MG63 (cell line): ENCODE results near the gene CDKN2B-AS1. TPM values are rescaled to one million over a fixed set of nuclear protein-coding genes. Genes with fewer than 3 reads are reported as not detected.
"Not testable (repeated sequence)": the region's sequence is repeated elsewhere in the genome, so short reads cannot be mapped to it uniquely, and the experiment has no call there.

Source experiments
- DNase-seq: peaks from one replicate; pipeline ENCODE4 v3.0.0-alpha.2; 2020
- H3K27me3 ChIP-seq: fragments of 250-450 bp; sonication (Bioruptor Pico); 2 replicates; pipeline ENCODE4 v1.5.1; 2020; ENCODE audit warnings: mild to moderate bottlenecking, moderate library complexity
- H3K36me3 ChIP-seq: fragments of 250-450 bp; sonication (Bioruptor Pico); 2 replicates; pipeline ENCODE4 v1.5.1; 2020; ENCODE audit warnings: mild to moderate bottlenecking, moderate library complexity
- H3K4me3 ChIP-seq: fragments of 250-450 bp; sonication (Bioruptor Pico); 2 replicates; pipeline ENCODE4 v1.5.1; 2020; ENCODE audit warnings: mild to moderate bottlenecking, moderate library complexity
- H3K9me3 ChIP-seq: fragments of 250-450 bp; sonication (Bioruptor Pico); 2 replicates; pipeline ENCODE4 v1.5.1; 2020; ENCODE audit warnings: mild to moderate bottlenecking, moderate library complexity
- total RNA-seq: library from RNA; depleted of rRNA; stranded (reverse); fragments of >200 nt; shearing (Covaris generic); gene quantifications from 2 replicates; pipeline ENCODE4 v1.2.3, GENCODE V29; 2014; ENCODE audit warnings: low replicate concordance

The CDKN2B-AS1 gene
- total RNA-seq, 1 experiment from 2014 or later: not detected

GRCh38 chr9:22050924-22051323, 56.3 kb downstream of the CDKN2B-AS1 start:
- no peaks in the 10 kb centered on the region for H3K36me3 ChIP-seq
- H3K27me3 ChIP-seq: no peaks in the 10 kb centered on the region
- no peaks in the 10 kb centered on the region for H3K9me3 ChIP-seq
- no peak for DNase-seq
- H3K4me3 ChIP-seq: no peak overlapping the region

GRCh38 chr9:22052376-22052945, 57.9 kb downstream of the CDKN2B-AS1 start:
- no peaks in the 10 kb centered on the region for H3K9me3 ChIP-seq
- DNase-seq: no peak
- H3K4me3 ChIP-seq: no peak overlapping the region
- no peaks in the 10 kb centered on the region for H3K27me3 ChIP-seq
- no peaks in the 10 kb centered on the region for H3K36me3 ChIP-seq

DNA sequence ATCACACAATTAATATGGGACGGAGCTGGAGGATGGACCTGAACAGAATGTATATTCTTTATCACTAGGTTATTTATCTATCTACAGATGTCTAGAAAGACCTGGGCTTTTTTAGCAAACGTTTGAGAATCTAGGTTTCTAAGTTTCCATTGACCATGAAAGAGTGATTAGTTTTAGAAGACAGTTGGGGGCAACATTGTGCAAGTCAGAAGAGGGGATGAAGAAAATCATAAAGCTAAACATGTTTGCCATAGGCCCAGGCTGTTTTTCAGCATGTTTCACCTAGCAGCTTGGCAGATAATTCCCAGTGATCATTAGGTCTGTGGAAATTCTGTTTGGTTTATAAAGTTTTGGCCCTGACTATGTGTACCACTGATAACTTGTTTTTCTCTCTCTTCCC, 58.6 kb downstream of the CDKN2B-AS1 start:
- Histone ChIP-seq H3K9me3 (no peaks in the 10 kb centered on the region), H3K4me3 (no peak overlapping the region), H3K27me3 (no peaks in the 10 kb centered on the region), H3K36me3 (no peaks in the 10 kb centered on the region)
- DNase-seq: no peak

DNA sequence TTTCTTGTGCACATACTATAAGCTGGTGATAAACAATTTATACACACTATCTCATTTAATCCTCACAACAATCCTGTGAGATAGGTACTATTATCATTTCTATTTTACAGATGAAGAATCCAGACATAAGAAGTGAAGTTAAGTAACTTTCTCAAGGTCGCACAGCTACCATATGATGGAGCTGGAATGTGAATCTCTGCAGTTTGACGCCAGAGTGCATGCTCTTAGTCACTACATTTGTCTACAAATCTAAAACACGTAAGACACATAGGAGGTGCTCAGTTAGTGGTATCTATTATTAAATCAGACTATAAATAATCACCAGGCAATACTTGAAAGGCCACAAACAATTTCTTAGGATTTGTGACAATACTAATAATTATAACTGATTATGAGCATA, 59.5 kb downstream of the CDKN2B-AS1 start:
- Histone ChIP-seq H3K9me3 (no peaks in the 10 kb centered on the region), H3K36me3 (no peaks in the 10 kb centered on the region), H3K27me3 (no peaks in the 10 kb centered on the region), H3K4me3 (no peak overlapping the region)
- no peak for DNase-seq

DNA sequence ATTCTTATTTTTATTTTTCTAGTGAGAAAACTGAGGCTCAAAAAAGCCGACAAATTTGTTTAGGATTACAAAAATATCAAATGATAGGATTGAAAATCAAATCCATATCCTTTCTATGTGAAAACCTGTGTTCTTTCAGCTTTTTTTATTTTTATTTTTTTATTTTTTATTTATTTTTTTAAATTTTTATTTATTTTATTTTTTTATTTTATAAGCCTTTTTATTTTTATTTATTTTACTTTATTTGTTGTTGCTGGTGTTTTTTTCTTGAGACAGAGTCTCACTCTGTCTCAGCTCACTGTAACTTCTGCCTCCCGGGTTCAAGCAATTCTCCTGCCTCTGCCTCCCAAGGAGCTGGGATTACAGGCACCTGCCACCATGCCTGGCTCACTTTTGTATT, 59.9 kb downstream of the CDKN2B-AS1 start:
- H3K36me3 ChIP-seq: no peaks in the 10 kb centered on the region
- no peak overlapping the region for H3K4me3 ChIP-seq
- no peak for DNase-seq
- H3K9me3 ChIP-seq: no peaks in the 10 kb centered on the region
- H3K27me3 ChIP-seq: no peaks in the 10 kb centered on the region

DNA sequence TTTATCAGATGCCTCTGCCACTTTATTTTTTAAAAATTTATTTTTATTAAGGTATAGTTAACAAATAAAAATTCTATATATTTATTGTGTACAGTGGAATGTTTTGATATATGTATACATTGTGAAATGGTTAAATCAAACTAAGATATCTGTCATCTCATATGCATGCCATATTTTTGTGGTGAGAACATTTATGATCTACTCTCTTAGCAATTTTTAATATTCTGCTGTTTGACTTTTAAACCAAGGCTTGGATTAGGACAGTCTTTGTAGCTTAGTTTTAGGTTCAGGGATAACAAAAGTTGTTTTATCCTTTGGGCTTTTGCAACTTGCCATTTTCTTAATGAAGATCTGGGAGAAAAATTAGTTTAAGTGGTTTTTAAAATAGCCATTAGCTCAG, 60.5 kb downstream of the CDKN2B-AS1 start:
- no peak for DNase-seq
- Histone ChIP-seq H3K27me3 (no peaks in the 10 kb centered on the region), H3K9me3 (no peaks in the 10 kb centered on the region), H3K36me3 (no peaks in the 10 kb centered on the region), H3K4me3 (no peak overlapping the region)

DNA sequence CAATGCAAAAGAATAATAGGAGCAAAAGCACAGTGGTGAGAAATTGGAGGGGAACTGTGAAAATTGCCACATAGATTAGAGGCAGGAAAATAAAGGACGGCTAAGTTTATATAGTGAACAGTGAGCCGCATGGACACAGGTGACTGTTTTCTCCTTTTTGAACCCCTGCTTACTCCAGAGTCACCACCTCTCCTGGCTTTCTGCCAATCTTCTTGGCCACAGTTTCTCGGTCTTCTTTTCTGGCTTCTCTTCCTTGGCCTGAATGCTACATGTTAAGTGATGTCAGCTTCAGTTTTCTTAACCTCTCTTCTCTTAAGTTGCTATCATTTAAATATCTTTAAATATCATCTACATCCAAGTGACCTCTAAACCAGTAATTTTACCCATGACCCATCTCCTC, 61.8 kb downstream of the CDKN2B-AS1 start:
- DNase-seq: no peak
- Histone ChIP-seq H3K36me3 (no peaks in the 10 kb centered on the region), H3K4me3 (no peak overlapping the region), H3K9me3 (no peaks in the 10 kb centered on the region), H3K27me3 (no peaks in the 10 kb centered on the region)

- not testable (repeated sequence) for H3K27me3 ChIP-seq, H3K4me3 ChIP-seq
These were observed 63.4 kb downstream of the CDKN2B-AS1 start for GRCh38 chr9:22057972-22058371.

DNA sequence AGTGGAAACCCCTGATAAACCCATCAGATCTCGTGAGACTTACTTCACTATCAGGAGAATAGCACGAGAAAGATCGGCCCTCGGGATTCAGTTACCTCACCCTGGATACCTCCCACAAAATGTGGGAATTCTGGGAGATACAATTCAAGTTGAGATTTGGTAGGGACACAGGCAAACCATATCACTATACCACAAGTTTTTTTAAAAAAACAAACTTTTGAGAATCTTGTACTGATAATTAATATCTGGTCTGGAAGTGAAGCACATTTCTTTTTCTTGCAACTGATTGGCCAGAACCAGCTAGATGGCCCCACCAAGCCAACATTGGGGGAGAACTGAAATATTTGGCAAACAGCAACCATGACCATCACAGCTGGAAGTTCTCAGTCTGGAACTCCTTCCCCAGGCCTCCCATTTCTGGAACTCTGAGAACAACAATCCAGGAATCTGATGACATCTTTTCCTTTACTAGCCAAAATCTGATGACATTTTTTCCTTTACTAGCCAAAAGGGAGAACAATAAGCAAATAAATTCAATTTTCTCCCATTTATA, 66.3 kb downstream of the CDKN2B-AS1 start:
- Histone ChIP-seq H3K36me3 (no peaks in the 10 kb centered on the region), H3K9me3 (no peaks in the 10 kb centered on the region), H3K4me3 (no peak overlapping the region), H3K27me3 (no peaks in the 10 kb centered on the region)
- DNase-seq: no peak

More at GRCh38 chr9:22057972-22058371, 63.4 kb downstream of the CDKN2B-AS1 start:
- not testable (repeated sequence) for H3K9me3 ChIP-seq, DNase-seq, H3K36me3 ChIP-seq

GRCh38 chr9:22064957-22065356, 70.4 kb downstream of the CDKN2B-AS1 start:
- Histone ChIP-seq H3K9me3 (no peaks in the 10 kb centered on the region), H3K27me3 (no peaks in the 10 kb centered on the region), H3K36me3 (no peaks in the 10 kb centered on the region), H3K4me3 (no peak overlapping the region)
- DNase-seq: no peak

DNA sequence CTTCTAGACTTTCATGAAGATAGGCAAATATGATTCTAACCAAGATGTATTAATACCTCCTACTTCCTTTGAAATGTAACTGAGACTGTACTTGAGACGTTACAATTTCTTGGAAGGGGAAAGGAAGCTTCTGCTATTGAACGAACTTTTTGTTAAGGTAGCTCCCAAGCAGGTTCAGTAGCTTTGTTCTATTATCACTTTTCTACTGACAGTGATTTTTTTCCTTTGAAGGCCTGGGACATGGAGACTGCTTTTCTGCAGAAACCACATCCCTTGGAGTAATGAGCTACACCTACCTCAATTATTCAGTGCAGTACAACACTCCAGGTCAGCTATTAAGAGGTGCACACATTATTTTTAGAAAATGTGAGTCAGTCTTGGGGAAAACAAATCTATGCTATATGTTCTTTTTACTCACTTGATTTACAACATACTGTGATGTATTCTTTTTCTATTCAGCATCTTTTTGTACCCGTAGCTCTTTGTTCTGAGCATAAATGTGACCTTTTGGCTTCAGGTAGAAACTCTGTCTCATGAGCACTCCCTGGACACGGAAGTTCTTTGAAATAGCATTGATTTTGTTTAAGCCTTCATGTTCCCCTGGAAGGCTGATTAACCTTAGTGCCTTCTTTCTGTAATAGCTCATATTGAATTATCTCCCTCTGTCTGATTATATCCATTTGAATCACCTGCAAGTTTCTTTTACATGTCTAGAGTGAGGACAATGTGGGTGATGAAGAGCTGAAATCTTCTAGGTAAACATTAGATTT, 71.0 kb downstream of the CDKN2B-AS1 start:
- DNase-seq: no peak
- Histone ChIP-seq H3K36me3 (no peaks in the 10 kb centered on the region), H3K4me3 (no peak overlapping the region)

DNA sequence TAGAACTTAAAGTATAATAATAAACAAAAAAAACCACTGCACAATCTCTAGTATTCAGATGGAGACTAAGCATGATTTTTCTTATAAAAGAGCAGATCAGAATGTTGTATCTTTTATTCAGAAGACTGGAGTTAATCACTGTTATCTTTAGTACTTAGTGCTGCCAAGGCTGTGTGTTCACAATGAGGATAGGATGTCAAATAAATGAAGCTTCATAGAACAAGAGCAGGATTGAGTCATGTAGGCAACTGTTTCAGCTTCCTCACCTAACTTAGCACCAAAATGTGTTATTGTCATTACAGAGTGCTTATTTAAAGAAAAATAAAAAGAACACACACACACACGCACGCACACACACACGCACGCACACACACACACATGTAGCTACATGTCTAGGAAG, 72.6 kb downstream of the CDKN2B-AS1 start:
- Histone ChIP-seq H3K36me3 (no peaks in the 10 kb centered on the region), H3K27me3 (no peaks in the 10 kb centered on the region), H3K9me3 (no peaks in the 10 kb centered on the region), H3K4me3 (no peak overlapping the region)
- no peak for DNase-seq

More for the DNA sequence above, 71.0 kb downstream of the CDKN2B-AS1 start:
- Histone ChIP-seq H3K9me3 (no peaks in the 10 kb centered on the region), H3K27me3 (no peaks in the 10 kb centered on the region)

GRCh38 chr9:22068369-22068768, 73.8 kb downstream of the CDKN2B-AS1 start:
- H3K9me3 ChIP-seq: no peaks in the 10 kb centered on the region
- no peaks in the 10 kb centered on the region for H3K27me3 ChIP-seq
- no peak overlapping the region for H3K4me3 ChIP-seq
- H3K36me3 ChIP-seq: no peaks in the 10 kb centered on the region
- DNase-seq: no peak

- no peak overlapping the region for H3K4me3 ChIP-seq
- no peaks in the 10 kb centered on the region for H3K9me3 ChIP-seq
- no peak for DNase-seq
- H3K36me3 ChIP-seq: no peaks in the 10 kb centered on the region
- no peaks in the 10 kb centered on the region for H3K27me3 ChIP-seq
These were observed 78.8 kb downstream of the CDKN2B-AS1 start for GRCh38 chr9:22073349-22073748.

- Histone ChIP-seq H3K9me3 (no peaks in the 10 kb centered on the region), H3K4me3 (no peak overlapping the region), H3K27me3 (no peaks in the 10 kb centered on the region), H3K36me3 (no peaks in the 10 kb centered on the region)
- no peak for DNase-seq
These were observed 83.5 kb downstream of the CDKN2B-AS1 start for GRCh38 chr9:22078081-22078480.

- Histone ChIP-seq H3K4me3 (no peak overlapping the region), H3K27me3 (no peaks in the 10 kb centered on the region), H3K9me3 (no peaks in the 10 kb centered on the region), H3K36me3 (no peaks in the 10 kb centered on the region)
- DNase-seq: no peak
These were observed 85.3 kb downstream of the CDKN2B-AS1 start for GRCh38 chr9:22079873-22080341.

DNA sequence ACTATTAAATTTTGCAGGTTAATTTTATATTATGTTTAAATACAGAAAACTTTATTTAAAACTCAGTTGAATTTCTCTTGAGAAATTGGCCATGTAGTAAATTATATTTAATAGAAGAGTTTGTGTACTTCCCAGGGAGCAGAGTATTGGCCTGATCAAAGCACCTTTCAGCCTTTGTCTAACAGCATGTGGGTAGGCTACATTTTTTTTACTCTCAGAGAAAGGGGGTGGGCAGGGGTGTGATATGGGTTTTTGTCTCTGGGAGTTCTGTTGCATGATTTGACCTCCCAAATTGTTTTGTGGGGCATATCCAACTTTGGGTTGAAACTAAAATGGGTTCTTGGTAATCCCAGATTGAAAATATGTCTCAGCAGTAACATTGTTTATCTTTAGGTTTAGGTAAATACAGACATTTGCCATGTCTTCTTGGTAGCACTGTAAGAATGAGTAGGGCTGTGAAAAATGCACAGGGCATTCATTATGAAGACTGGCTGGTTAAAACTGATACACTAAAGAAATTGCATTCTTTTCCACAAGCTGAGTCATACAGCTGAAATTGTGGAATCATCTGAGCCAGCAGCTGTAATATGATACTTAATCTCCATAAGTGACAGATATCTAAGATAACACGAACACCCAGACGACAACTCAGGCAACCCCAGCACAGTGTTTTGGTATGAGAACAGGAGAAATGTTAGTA, 89.9 kb downstream of the CDKN2B-AS1 start:
- no peak for DNase-seq

More for the DNA sequence above, 89.9 kb downstream of the CDKN2B-AS1 start:
- Histone ChIP-seq H3K4me3 (no peak overlapping the region), H3K9me3 (no peaks in the 10 kb centered on the region), H3K27me3 (no peaks in the 10 kb centered on the region), H3K36me3 (no peaks in the 10 kb centered on the region)
